ENCODE data around the gene PRR15L.
"Not testable (repeated sequence)": the region's sequence is repeated elsewhere in the genome, so short reads cannot be mapped to it uniquely, and the experiment has no call there.

PRR15L gene

GRCh38 chr17:47935468-47935867 is 22.2 kb downstream of the PRR15L start:
- DNase-seq (ENCODE audit: low read depth) = not testable (repeated sequence)

GRCh38 chr17:47934856-47935255 is 22.8 kb downstream of the PRR15L start:
- no peak for DNase-seq (ENCODE audit: low read depth)

DNA sequence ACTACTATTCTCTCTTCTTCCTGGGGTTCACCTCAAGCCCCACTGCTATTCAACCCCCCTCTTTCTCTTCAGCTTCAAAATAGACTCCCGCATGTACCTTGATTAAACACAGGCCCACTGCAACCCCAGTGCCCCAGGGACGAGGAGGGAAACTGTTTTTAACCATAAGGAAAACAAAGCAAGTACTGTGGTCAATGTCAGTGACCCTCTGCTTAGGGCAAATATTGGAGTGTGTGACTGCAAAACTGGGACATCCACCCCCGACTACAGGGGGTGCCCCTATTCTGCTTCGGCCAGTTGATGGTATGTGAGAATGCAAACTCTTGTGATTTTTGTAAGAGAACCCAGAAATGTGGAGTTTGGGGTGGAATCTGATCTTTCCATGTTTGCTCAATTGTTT is 25.8 kb downstream of the PRR15L start:
- peak; percentile 8 for DNase-seq (ENCODE audit: low read depth)

- DNase-seq (ENCODE audit: low read depth) = no peak
These were observed 28.3 kb downstream of the PRR15L start for GRCh38 chr17:47929218-47930000.

DNA sequence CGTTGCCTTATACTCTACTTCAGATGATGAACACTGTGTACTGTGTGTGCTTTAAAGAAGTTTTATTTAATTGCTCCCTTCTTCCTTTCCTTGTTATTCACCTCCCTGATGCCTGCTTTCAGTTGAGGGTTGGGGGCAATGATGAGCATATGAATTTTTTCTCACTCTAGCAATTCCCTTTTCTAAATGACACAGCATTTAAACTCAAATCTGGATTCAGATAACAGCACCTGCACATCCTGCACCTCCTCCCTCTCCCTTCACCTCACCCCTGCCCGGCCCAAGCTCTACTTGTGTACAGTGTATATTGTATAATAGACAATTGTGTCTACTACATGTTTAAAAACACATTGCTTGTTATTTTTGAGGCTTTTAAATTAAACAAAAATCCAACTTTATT is 29.3 kb downstream of the PRR15L start:
- no peak for DNase-seq (ENCODE audit: low read depth)

DNA sequence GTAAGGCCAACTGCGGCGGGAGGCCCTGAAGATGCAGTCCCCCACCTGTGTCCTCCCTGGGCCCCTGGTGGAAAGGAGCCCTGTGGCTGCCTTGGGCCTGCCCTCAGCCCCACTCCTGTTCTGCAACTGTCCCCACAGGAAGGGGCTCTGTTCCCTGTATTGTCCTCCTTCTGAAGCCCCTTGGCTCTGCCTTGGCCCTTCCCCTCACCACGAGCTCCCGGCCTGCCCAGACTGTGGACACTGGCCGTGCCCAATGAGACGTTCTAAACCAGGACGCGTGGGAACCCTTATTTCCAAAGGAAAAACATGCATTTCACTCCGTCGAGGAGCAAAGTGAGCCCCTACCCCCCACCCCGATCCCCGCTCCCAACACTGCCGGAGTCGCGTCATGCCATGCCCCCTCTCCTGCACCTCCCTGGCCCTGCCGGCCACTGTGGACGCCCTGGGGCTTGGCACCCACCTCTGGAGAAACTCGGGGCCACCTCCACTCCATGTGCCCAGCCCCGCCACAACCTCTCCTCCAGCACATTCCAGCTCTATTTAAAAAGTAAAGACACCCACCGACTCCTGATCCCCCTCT is 29.8 kb downstream of the PRR15L start:
- DNase-seq (ENCODE audit: low read depth) = no peak

- no peak for DNase-seq (ENCODE audit: low read depth)
These were observed 32.0 kb downstream of the PRR15L start for GRCh38 chr17:47925678-47925988.

DNA sequence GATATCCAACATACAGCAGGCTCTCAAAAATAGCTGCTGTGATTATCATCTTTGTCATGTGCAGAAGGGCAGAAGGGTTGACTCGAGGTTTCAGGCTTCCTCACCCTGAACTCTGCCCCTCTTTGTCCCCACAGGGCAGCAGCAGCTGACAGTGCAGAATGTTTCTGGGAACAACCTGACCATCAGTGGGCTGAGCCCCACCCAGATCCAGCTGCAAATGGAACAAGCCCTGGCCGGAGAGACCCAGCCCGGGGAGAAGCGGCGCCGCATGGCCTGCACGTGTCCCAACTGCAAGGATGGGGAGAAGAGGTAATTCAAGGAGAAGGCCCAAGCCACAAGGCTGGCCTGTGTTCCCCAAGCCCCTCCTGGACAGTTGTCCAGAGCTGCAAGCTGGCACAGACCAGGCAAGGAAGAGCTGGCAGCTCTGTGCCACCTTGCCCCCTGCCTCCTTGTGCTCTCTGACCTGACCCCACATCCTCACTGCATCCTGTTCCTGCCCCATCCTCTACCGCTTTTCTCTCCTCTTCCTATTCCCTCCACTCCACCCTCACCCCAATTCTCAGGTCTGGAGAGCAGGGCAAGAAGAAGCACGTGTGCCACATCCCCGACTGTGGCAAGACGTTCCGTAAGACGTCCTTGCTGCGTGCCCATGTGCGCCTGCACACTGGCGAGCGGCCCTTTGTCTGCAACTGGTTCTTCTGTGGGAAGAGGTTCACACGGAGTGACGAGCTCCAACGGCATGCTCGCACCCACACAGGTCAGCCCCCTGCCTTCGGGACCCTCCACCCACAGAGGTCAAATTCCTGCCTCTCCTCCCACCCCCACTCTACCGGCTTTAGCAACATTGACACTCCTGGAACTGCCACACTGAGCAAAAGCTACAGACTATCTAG is 32.7 kb downstream of the PRR15L start:
- DNase-seq (ENCODE audit: low read depth) = no peak

GRCh38 chr17:47919889-47920288 is 37.8 kb downstream of the PRR15L start:
- DNase-seq (ENCODE audit: low read depth) = not testable (repeated sequence)

GRCh38 chr17:47918991-47919390 is 38.7 kb downstream of the PRR15L start:
- no peak for DNase-seq (ENCODE audit: low read depth)

- DNase-seq (ENCODE audit: low read depth) = no peak
These were observed 39.7 kb downstream of the PRR15L start for GRCh38 chr17:47918006-47918405.

DNA sequence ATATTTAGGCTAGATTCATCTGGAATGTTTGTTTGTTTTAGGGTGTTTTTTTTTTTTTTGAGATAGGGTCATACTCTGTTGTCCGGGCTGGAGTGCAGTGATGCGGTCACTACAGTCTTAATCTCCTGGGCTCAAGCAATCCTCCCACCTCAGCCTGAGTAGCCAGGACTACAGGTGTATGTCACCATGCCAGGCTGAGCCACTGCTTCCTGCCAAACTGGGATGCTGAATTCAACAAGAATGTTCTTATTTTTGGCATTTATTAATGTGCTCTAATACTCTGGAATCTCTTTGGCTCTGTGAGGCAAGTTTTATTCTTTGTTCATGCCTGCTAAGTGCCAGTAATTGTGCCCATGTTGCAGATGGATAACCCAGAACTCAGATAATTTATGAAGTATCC is 40.1 kb downstream of the PRR15L start:
- DNase-seq (ENCODE audit: low read depth) = no peak

- no peak for DNase-seq (ENCODE audit: low read depth)
These were observed 41.0 kb downstream of the PRR15L start for GRCh38 chr17:47916489-47917208.

DNA sequence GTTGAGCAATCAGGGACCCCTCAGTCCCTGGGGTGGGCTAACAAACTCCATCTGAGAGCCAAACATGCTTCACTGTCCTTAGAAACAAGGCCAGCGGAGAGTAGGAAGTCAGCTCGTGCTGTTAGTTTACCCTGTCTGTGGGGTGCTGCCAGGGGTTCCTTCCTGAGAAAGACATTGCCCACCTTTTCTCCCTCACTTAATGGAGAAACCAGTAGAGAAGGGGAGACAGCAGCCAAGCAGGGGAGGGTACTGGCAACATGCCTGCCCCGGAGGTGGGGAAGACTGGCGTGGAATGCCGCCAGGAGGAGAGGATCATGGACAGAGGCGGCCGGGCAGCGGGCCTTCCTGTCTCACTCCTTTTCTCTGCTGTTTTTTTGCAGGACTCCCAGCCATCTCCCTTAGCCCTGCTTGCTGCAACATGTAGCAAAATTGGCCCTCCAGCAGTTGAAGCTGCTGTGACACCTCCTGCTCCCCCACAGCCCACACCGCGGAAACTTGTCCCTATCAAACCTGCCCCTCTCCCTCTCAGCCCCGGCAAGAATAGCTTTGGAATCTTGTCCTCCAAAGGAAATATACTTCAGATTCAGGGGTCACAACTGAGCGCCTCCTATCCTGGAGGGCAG is 41.8 kb downstream of the PRR15L start:
- no peak for DNase-seq (ENCODE audit: low read depth)

DNA sequence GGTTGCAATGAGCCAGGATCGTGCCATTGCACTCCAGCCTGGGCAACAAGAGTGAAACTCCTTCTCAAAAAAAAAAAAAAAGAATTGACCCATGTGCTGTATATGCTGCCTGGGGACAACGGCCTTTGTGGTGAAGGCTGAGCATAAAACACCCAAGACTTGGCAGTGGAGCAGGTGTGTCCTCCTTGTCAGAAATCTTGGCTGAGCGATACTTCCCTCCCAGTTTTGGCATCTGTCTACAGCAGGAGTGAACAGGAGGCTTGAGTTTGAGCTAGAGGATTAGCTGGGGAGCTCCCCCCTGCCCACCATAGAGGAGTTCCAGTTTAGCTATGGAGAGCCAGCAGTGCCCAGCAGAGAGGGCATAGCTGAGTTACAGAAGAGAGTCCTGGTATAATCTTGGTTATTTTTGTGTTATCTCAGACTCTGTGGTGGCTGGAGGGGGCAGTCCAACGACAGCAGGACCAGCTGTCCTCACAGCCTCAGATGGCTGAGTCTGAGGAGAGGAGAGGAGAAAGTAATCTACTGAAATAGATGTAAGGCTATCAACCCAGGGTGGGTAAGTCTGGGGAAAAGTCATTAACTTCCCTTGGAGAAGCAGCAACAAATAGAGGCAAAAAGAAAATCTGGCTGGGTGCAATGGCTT is 43.3 kb downstream of the PRR15L start:
- DNase-seq (ENCODE audit: low read depth) = no peak

DNA sequence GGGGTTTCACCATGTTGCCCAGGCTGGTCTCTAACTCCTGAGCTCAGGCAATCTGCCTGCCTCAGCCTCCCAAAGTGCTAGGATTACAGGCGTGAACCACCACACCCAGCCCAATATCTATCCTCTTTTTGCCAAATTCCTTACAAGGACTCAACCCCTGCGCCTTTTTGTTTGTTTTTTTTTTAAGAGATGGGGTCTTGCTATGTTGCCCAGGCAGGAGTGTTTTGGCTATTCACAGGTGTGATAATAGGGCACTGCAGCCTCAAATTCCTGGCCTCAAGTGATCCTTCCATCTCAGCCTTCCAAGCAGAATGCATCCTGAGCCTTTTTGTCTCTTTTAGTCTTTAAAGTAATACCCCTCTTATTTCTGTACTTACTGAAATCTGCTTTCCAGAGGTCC is 44.6 kb downstream of the PRR15L start:
- no peak for DNase-seq (ENCODE audit: low read depth)

- DNase-seq (ENCODE audit: low read depth) = peak; percentile 38
These were observed 49.6 kb downstream of the PRR15L start for GRCh38 chr17:47907932-47908562.

DNA sequence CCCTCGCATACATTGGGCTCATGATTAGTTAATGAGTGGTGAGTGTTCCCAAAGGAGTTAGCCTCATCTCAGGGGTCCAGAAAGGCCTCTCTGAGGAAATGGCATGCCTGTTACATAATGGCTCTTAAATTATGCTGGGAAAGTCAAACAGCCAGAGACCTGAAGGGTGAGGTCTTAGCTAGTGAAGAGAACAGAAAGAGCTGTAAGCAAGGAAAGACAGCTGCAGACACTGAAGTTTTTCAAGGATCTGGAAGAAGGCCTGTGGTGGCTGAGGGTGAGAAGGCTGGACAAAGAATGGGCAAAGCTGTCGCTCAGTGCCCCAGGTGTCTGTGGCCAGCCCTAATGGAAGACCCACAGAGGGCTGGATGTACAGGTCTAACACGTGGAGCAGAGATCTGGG is 51.2 kb downstream of the PRR15L start:
- no peak for DNase-seq (ENCODE audit: low read depth)

GRCh38 chr17:47905221-47905733 is 52.4 kb downstream of the PRR15L start:
- DNase-seq (ENCODE audit: low read depth) = peak; percentile 83

GRCh38 chr17:47902039-47902744 is 55.5 kb downstream of the PRR15L start:
- DNase-seq (ENCODE audit: low read depth) = no peak
